Measurements from ENCODE around the gene PDE11A.

The PDE11A gene

GRCh38 chr2:177905640-177906039, 166.9 kb downstream of the PDE11A start:
- TF ChIP-seq ZFX (IDR thresholded peaks at IDR 0.05; ENCODE audit: borderline replicate concordance) (no peak), CTCF (IDR thresholded peaks at IDR 0.05) (no peak)
- H3K27ac ChIP-seq = no peak overlapping the region

GRCh38 chr2:177902395-177903163, 170.0 kb downstream of the PDE11A start:
- no peak for TF ChIP-seq CTCF (IDR thresholded peaks at IDR 0.05)
- no peak for TF ChIP-seq ZFX (IDR thresholded peaks at IDR 0.05; ENCODE audit: borderline replicate concordance)
- no peak overlapping the region for H3K27ac ChIP-seq

- no peak overlapping the region for H3K27ac ChIP-seq
- TF ChIP-seq CTCF (IDR thresholded peaks at IDR 0.05) (no peak), ZFX (IDR thresholded peaks at IDR 0.05; ENCODE audit: borderline replicate concordance) (no peak)
Observed at GRCh38 chr2:177900082-177900481, 172.5 kb downstream of the PDE11A start.

GRCh38 chr2:177897278-177897677, 175.3 kb downstream of the PDE11A start:
- no peak overlapping the region for H3K27ac ChIP-seq
- no peak for TF ChIP-seq ZFX (IDR thresholded peaks at IDR 0.05; ENCODE audit: borderline replicate concordance)

GRCh38 chr2:177896587-177896986, 176.0 kb downstream of the PDE11A start:
- H3K27ac ChIP-seq = no peak overlapping the region

GRCh38 chr2:177894546-177894945, 178.0 kb downstream of the PDE11A start:
- TF ChIP-seq ZFX (IDR thresholded peaks at IDR 0.05; ENCODE audit: borderline replicate concordance) (no peak), CTCF (IDR thresholded peaks at IDR 0.05) (no peak)

More at GRCh38 chr2:177896587-177896986, 176.0 kb downstream of the PDE11A start:
- TF ChIP-seq ZFX (IDR thresholded peaks at IDR 0.05; ENCODE audit: borderline replicate concordance) (no peak), CTCF (IDR thresholded peaks at IDR 0.05) (no peak)

GRCh38 chr2:177893880-177894279, 178.7 kb downstream of the PDE11A start:
- TF ChIP-seq CTCF (IDR thresholded peaks at IDR 0.05) (no peak), ZFX (IDR thresholded peaks at IDR 0.05; ENCODE audit: borderline replicate concordance) (no peak)
- H3K27ac ChIP-seq = no peak overlapping the region

More at GRCh38 chr2:177894546-177894945, 178.0 kb downstream of the PDE11A start:
- no peak overlapping the region for H3K27ac ChIP-seq
